Mucosa of gallbladder (tissue), 1 donor: ENCODE results near the gene CRLF3. TPM values are rescaled to one million over a fixed set of nuclear protein-coding genes. Genes with fewer than 3 reads are reported as not detected.
"Not testable (repeated sequence)": the region's sequence is repeated elsewhere in the genome, so short reads cannot be mapped to it uniquely, and the experiment has no call there.

Experiments
- DNase-seq: peaks from one replicate; pipeline ENCODE4 v3.0.0-alpha.2; 2020; ENCODE audit warnings: low spot score
- total RNA-seq: library from RNA; stranded (reverse); gene quantifications from one replicate; pipeline ENCODE4 v1.2.1, GENCODE V29; 2021
- donor health status: DM: no; HTN: no; CAD: no.

CRLF3 gene
- total RNA-seq, 1 donor from 2014 or later, result 11.6 TPM

- DNase-seq, result not testable (repeated sequence)
Observed at GRCh38 chr17:30814860-30815259, 9.6 kb downstream of the CRLF3 start.

- not testable (repeated sequence) for DNase-seq
Observed at GRCh38 chr17:30814236-30814635, 10.3 kb downstream of the CRLF3 start.

GRCh38 chr17:30812218-30813177 lies 12.0 kb downstream of the CRLF3 start:
- no peak for DNase-seq

GRCh38 chr17:30809867-30810266 lies 14.6 kb downstream of the CRLF3 start:
- no peak for DNase-seq

- DNase-seq, result no peak
Observed at GRCh38 chr17:30808785-30809286, 15.7 kb downstream of the CRLF3 start.

GRCh38 chr17:30807896-30808295 lies 16.6 kb downstream of the CRLF3 start:
- DNase-seq, result no peak

- no peak for DNase-seq
Observed at GRCh38 chr17:30805944-30806456, 18.5 kb downstream of the CRLF3 start.

GRCh38 chr17:30801671-30802070 lies 22.8 kb downstream of the CRLF3 start:
- no peak for DNase-seq

- no peak for DNase-seq
Observed at GRCh38 chr17:30796016-30796415, 28.5 kb downstream of the CRLF3 start.

GRCh38 chr17:30794372-30794771 lies 30.1 kb downstream of the CRLF3 start:
- no peak for DNase-seq

- DNase-seq, result no peak
Observed at GRCh38 chr17:30793282-30793977, 31.1 kb downstream of the CRLF3 start.

- no peak for DNase-seq
Observed at GRCh38 chr17:30790279-30790678, 34.2 kb downstream of the CRLF3 start.

- no peak for DNase-seq
Observed at GRCh38 chr17:30788918-30789317, 35.6 kb downstream of the CRLF3 start.

GRCh38 chr17:30782206-30782605 lies 42.3 kb downstream of the CRLF3 start:
- DNase-seq, result no peak

- DNase-seq, result no peak
Observed at GRCh38 chr17:30780343-30780742, 44.1 kb downstream of the CRLF3 start.

GRCh38 chr17:30768771-30769170 lies 55.7 kb downstream of the CRLF3 start:
- DNase-seq, result not testable (repeated sequence)

- not testable (repeated sequence) for DNase-seq
Observed at GRCh38 chr17:30767641-30768404, 56.7 kb downstream of the CRLF3 start.

- DNase-seq, result no peak
Observed at GRCh38 chr17:30761060-30761459, 63.4 kb downstream of the CRLF3 start.

GRCh38 chr17:30753291-30753690 lies 71.2 kb downstream of the CRLF3 start:
- DNase-seq, result not testable (repeated sequence)

- not testable (repeated sequence) for DNase-seq
Observed at GRCh38 chr17:30750982-30751381, 73.5 kb downstream of the CRLF3 start.

- DNase-seq, result not testable (repeated sequence)
Observed at GRCh38 chr17:30747621-30748020, 76.9 kb downstream of the CRLF3 start.

GRCh38 chr17:30742669-30743068 lies 81.8 kb downstream of the CRLF3 start:
- DNase-seq, result not testable (repeated sequence)
